AG09319 (cell line): ENCODE data around the gene AFDN.

Experiments used
- DNase-seq: peaks from one replicate; pipeline ENCODE4 v3.0.0-alpha.2; 2010; ENCODE audit warnings: low read depth; ENCODE audit errors: extremely low read depth
- TF ChIP-seq, protein P1 (sequence below): IDR thresholded peaks from 2 replicates; pipeline ENCODE4 v1.5.1; 2011; ENCODE audit warnings: low read depth, mild to moderate bottlenecking, inconsistent platforms, low read length, moderate library complexity

The AFDN gene

DNA sequence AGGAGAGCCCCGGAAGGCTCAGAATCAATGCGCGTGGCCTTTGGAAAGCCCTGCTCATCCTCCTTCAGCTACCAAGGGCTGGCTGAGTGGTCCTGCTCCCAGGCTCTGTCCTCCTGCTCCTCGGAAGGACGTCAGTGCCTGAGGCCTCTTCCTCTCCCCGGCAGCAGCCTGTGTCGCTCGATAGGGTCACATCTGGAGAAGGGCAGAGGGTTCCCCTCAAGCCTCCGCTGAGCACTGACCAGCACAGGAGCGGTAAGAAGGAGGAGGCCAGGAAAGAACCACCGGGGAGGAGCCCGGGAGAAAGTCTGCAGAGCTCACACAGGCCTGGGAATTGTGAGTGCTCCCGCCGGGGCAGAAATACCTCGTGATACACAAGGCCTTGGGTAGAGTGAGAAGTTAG is 192.0 kb downstream of the AFDN start:
- TF ChIP-seq, protein P1, sequence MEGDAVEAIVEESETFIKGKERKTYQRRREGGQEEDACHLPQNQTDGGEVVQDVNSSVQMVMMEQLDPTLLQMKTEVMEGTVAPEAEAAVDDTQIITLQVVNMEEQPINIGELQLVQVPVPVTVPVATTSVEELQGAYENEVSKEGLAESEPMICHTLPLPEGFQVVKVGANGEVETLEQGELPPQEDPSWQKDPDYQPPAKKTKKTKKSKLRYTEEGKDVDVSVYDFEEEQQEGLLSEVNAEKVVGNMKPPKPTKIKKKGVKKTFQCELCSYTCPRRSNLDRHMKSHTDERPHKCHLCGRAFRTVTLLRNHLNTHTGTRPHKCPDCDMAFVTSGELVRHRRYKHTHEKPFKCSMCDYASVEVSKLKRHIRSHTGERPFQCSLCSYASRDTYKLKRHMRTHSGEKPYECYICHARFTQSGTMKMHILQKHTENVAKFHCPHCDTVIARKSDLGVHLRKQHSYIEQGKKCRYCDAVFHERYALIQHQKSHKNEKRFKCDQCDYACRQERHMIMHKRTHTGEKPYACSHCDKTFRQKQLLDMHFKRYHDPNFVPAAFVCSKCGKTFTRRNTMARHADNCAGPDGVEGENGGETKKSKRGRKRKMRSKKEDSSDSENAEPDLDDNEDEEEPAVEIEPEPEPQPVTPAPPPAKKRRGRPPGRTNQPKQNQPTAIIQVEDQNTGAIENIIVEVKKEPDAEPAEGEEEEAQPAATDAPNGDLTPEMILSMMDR = no peak
- DNase-seq = no peak

DNA sequence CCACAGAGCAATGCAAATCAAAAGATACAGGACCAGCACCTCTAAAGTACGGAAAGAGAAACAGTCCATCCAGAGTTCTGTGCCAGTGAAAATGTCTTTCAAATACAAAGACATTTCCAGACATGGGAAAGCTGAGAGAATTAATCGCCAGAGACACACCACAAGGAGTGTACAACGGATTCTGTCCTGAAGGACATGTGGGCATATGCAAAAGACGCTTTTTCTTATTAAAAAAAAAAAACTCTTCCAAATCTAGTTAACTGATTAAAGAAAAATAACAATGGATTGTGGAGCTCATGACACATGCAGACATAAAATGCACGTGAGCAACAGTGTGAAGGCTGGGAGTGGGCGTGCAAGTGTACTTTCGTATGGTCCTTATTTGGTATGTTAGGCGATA is 193.5 kb downstream of the AFDN start:
- no peak for DNase-seq
- TF ChIP-seq, protein P1 = no peak

DNA sequence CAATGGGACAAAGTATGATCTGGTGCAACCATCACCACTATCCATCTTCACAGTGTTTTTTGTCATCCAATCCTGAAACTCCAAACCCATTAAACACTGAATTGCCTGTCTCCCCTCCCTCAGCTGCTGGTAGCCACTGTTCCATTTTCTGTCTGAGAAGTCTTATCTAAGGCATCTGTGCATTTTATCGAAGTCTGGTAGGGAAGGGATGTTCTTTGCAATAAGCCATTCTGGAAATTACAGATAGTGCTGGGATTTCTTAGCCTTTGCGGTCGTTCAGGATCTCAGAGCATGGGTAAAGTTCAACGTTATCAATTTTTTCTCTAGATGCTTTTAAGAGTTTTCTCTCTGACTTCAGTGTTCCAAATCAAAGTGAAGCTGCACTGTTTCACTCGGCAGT is 194.9 kb downstream of the AFDN start:
- TF ChIP-seq, protein P1 = no peak
- DNase-seq = no peak
